Lower leg skin (tissue), 4 donors: Measurements from ENCODE around the gene NFX1. TPM values are rescaled to one million over a fixed set of nuclear protein-coding genes. Genes with fewer than 3 reads are reported as not detected.
"Not testable (repeated sequence)": the region's sequence is repeated elsewhere in the genome, so short reads cannot be mapped to it uniquely, and the experiment has no call there.

ENCODE experiments used
- DNase-seq, 2 donors: peaks; one replicate each; pipeline ENCODE4 v3.0.0-alpha.2; 2019; ENCODE audit warnings: low spot score in 2 of 2
- H3K4me3 ChIP-seq: fragments of 200-600 bp; sonication (generic); 2 replicates; pipeline ENCODE4 v1.5.1; 2017; ENCODE audit warnings: mild to moderate bottlenecking, low read depth; ENCODE audit not compliant: poor library complexity, severe bottlenecking
- POLR2A ChIP-seq, 2 donors: fragments of 450-650 bp; IDR thresholded peaks; one replicate each; pipeline ENCODE4 v1.6.1; 2016 to 2017; ENCODE audit warnings: antibody characterized with exemption in 2 of 2, mild to moderate bottlenecking in 1 of 2, moderate library complexity in 1 of 2
- WGBS, 2 donors: methylation state at CpG; one replicate each; pipeline ENCODE4 v1.1.5; 2018; 5-methylcytosine and 5-hydroxymethylcytosine counted together
- intact Hi-C: fragments of 100-400 bp; cut with DNase I; formaldehyde crosslinking; loops from one replicate; pipeline ENCODE4 v1.15.0; 2023; ENCODE audit warnings: low total_unique reads
- total RNA-seq, 4 donors: library from RNA; depleted of rRNA; stranded (reverse); fragments of >200 nt; gene quantifications; one replicate each; pipeline ENCODE4 v1.1.0, GENCODE V29; 2016
- TF ChIP-seq, protein P1 (sequence below), 3 donors: fragments of 450-650 bp; IDR thresholded peaks; one replicate each; pipeline ENCODE4 v1.5.1; 2016; ENCODE audit warnings: antibody characterized with exemption in 3 of 3, mild to moderate bottlenecking in 3 of 3, moderate library complexity in 2 of 3

The NFX1 gene
- total RNA-seq, 4 donors from 2014 or later = 39.3 to 53.6 (median 47.1) TPM

DNA sequence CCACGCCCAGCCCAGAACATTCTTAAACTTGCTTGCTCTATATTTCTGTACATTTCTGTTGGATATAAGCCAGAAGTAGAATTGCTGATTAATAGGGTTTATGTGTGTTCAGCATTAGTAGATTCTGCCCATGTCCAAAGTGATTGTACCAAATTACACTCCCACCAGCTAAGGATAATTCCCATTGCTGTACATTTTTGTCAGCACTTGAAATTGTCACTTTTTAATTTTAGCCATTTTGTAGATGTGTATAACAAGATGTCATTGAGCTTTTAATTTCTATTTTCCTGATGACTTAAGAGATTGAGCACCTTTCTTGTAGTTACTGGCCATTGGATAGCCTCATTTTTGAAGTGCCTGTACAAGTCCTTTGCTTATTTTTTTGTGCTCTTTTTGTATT lies 65.6 kb downstream of the NFX1 start:
- intact Hi-C loops = no loop called here
- H3K4me3 ChIP-seq = no peak overlapping the region
- no peak for DNase-seq
- 94 to 100% methylated on average over 1 of the region's 1 CpG for WGBS, 2 donors
- TF ChIP-seq POLR2A (IDR thresholded peaks at IDR 0.05) = no peak
- TF ChIP-seq, protein P1, sequence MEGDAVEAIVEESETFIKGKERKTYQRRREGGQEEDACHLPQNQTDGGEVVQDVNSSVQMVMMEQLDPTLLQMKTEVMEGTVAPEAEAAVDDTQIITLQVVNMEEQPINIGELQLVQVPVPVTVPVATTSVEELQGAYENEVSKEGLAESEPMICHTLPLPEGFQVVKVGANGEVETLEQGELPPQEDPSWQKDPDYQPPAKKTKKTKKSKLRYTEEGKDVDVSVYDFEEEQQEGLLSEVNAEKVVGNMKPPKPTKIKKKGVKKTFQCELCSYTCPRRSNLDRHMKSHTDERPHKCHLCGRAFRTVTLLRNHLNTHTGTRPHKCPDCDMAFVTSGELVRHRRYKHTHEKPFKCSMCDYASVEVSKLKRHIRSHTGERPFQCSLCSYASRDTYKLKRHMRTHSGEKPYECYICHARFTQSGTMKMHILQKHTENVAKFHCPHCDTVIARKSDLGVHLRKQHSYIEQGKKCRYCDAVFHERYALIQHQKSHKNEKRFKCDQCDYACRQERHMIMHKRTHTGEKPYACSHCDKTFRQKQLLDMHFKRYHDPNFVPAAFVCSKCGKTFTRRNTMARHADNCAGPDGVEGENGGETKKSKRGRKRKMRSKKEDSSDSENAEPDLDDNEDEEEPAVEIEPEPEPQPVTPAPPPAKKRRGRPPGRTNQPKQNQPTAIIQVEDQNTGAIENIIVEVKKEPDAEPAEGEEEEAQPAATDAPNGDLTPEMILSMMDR (IDR thresholded peaks at IDR 0.05) = no peak

DNA sequence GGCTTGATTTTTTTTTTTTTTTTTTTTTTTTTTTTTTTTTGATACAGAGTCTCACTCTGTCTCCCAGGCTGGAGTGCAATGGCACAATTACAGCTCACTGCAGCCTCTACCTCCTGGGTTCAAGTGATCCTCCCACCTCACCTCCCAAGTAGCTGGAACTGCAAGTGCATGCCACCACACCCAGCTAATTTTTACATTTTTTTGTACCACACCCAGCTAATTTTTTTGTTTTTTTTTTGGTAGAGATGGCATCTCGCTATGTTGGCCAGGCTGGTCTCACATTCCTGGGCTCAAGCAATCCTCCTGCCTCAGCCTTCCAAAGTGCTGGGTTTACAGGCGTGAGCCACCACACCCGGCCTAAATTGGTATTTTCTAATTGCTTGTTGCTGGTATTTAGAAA lies 68.3 kb downstream of the NFX1 start:
- intact Hi-C loops, DNase-seq, H3K4me3 ChIP-seq: not testable (repeated sequence)
- 87 to 94% methylated on average over 3 of the region's 3 CpGs for WGBS, 2 donors

DNA sequence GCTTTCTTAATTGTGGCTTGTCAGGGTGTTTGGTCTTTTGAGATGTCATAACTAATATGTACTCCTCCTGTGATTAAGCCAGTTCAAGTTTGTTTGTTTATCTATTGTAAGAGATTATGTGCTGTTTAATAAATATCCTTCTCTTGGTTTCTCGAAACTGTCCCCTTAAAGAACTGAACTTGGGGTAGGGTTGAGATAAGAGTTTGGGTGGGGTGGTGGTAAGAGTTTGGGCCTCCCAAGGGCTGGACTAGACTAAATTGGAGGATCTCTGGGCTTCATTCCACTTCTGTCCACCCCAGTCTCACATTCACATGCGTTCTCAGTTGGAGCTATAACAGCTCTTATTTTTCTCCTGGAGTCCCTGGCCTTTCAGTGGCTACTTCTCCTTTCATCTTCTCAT lies 73.8 kb downstream of the NFX1 start:
- DNase-seq = no peak
- WGBS, 2 donors = 94 to 95% methylated on average over 2 of the region's 2 CpGs
- H3K4me3 ChIP-seq = no peak overlapping the region
- intact Hi-C loops = no loop called here
- TF ChIP-seq POLR2A (IDR thresholded peaks at IDR 0.05) = no peak
- TF ChIP-seq, protein P1 (IDR thresholded peaks at IDR 0.05) = no peak

DNA sequence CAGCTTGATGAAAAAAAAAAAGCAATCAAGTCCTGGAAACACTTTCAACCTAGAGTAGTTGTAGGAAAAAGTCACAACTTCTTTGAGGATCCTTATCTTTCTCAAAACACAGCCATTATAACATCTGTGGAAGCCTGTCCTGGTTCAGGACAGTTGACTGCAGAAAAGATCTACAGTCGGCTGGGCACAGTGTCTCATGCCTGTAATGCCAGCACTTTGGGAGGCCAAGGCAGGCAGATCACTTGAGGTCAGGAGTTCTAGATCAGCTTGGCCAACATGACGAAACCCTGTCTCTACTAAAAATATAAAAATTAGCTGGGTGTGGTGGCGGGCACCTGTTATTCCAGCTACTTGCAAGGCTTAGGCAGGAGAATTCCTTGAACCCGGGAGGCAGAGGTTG lies 74.5 kb downstream of the NFX1 start:
- DNase-seq, H3K4me3 ChIP-seq: not testable (repeated sequence)
- WGBS, 2 donors = 92 to 96% methylated on average over 4 of the region's 4 CpGs

DNA sequence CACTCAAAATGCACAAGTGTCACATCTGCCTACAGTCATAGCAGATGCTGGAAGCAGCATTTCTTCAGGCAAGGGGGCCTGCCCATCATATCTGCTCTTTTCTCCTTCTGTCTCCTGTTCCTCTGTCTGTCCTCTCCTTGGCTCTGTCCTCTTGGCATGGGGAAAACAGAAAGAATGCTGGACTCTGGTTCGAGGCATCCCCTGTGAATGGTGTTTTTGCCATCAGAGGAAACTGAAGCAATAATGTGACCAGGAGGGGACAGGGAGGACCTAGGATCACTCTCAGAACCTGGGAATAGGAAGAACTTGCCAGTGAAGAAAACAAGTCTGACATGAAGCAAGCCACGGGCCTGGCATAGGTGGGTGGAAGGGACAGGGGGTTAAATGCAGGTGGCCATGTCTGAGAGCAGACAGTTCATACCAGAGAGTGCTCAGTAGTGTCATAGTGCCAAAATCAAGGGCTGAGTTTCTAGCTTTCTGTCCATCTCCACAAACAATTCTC lies 76.7 kb downstream of the NFX1 start:
- intact Hi-C loops = no loop called here
- H3K4me3 ChIP-seq = no peak overlapping the region
- DNase-seq = peak in 1 of 2 donors; percentile 63
- 81 to 88% methylated on average over 2 of the region's 2 CpGs for WGBS, 2 donors
- TF ChIP-seq, protein P1 (IDR thresholded peaks at IDR 0.05) = no peak
- TF ChIP-seq POLR2A (IDR thresholded peaks at IDR 0.05) = no peak

More for the DNA sequence above, 74.5 kb downstream of the NFX1 start:
- intact Hi-C loops = not testable (repeated sequence)

DNA sequence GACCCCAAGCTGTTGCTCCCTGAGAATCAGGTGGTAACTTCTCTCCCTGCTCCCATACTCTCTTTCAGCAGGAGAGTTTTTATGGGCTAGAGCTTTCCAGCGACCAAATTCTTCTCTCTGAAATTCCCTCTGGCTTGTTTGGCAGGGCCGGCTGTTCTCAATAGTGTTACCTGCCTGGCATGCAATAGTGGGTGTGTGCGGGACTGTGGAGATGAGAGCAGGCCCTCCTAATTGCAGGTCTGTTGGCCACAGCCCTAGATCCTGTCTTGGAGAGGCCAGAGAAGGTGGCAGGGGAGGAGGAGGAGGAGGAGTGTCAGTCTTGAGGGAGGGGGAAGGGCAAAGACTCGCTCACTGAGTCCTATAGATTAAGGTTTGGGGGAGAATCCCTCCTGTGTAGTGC lies 82.6 kb downstream of the NFX1 start:
- intact Hi-C loops = loop anchor here (10.0 kb wide), 1 partner anchor 92 kb away; no protein-coding TSS in a partner anchor
- H3K4me3 ChIP-seq = no peak overlapping the region
- TF ChIP-seq POLR2A (IDR thresholded peaks at IDR 0.05) = no peak
- TF ChIP-seq, protein P1 (IDR thresholded peaks at IDR 0.05) = no peak
- DNase-seq = peak in 1 of 2 donors; percentile 50
- whole genome bisulfite sequencing, 2 donors = 30 to 46% methylated on average over 4 of the region's 4 CpGs

DNA sequence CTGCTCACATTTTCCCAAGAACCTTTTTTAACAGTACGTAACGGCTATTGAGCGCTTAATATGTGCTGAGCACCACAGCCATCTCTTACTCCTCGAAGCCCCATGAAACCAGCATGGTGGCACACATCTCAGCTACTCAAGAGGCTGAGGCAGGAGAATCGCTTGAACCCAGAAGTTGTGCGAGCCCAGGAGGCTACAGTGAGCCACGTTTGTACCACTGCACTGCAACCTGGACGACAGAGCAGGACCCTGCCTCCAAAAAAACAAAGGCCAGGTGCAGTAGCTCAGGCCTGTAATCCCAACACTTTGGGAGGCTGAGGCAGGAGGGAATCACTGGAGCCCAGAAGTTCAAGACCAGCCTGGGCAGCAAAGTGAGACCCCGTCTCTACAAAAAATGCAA lies 83.9 kb downstream of the NFX1 start:
- peak in 1 of 2 donors; percentile 65 for DNase-seq
- intact Hi-C loops = loop anchor here (10.0 kb wide), 1 partner anchor 91 kb away; no protein-coding TSS in a partner anchor
- WGBS, 2 donors = 82 to 84% methylated on average over 9 of the region's 9 CpGs
- TF ChIP-seq POLR2A (IDR thresholded peaks at IDR 0.05) = no peak
- TF ChIP-seq, protein P1 (IDR thresholded peaks at IDR 0.05) = no peak
- no peak overlapping the region for H3K4me3 ChIP-seq
